K562 (cell line): ENCODE data around the gene TMEM147. TPM values are rescaled to one million over a fixed set of nuclear protein-coding genes. Genes with fewer than 3 reads are reported as not detected.

Source experiments
- ATAC-seq: fragments of 200-7000 bp; cut with Tn5 transposase; 3 replicates; pipeline ENCODE4 v1.9.1; 2020; ENCODE audit warnings: moderate library complexity
- BruUV-seq: library from RNA; stranded (reverse); fragments of 400-500 nt; replicated peaks from 2 replicates; lab custom pipeline; 2021; lab: Mats Ljungman, UMichigan
- CTCF ChIA-PET: fragments of 300-600 bp; formaldehyde crosslinking; extraction: SDS; loops from one replicate; lab custom pipeline; 2021; ENCODE audit warnings: low intra/inter-chr PET ratio; lab: Yijun Ruan, JAX
- POLR2A ChIA-PET: fragments of 300-600, 350-650 bp; sonication (Branson Sonifier 250); formaldehyde crosslinking; extraction: SDS; loops from one replicate; lab custom pipeline; 2021; ENCODE audit warnings: antibody characterized with exemption, inconsistent platforms; lab: Yijun Ruan, JAX
- DNase-seq, 4 experiments: peaks; one replicate each; pipeline versions ENCODE4 v3.0.0 to v3.0.0-alpha.2; 2011 to 2018; ENCODE audit warnings: low spot score in 3 of 4, mixed read lengths in 3 of 4; ENCODE audit errors: extremely low read depth in 1 of 4
- FAIRE-seq: peaks from 2 replicates; lab custom pipeline; 2011; peaks lifted over from hg19 to GRCh38; lab: Jason Lieb, UNC
- H2AFZ ChIP-seq: 2 replicates; pipeline ENCODE4 v1.6.0; 2011; ENCODE audit warnings: low read depth, low read length, control low read depth, inconsistent platforms
- H3K27ac ChIP-seq: fragments of 200-600 bp; 3 replicates; pipeline ENCODE4 v1.8.0; 2011; ENCODE audit warnings: low read depth, mild to moderate bottlenecking, control low read depth, inconsistent platforms, low read length, moderate library complexity, mixed read lengths; ENCODE audit errors: extremely low read depth
- H3K27me3 ChIP-seq, 2 experiments: fragments of 300-600 bp in 1 of 2; 2 replicates in 1 of 2; 3 replicates in 1 of 2; pipeline versions ENCODE4 v1.6.0 to v1.8.0; 2011; ENCODE audit warnings: inconsistent platforms in 2 of 2, low read length in 2 of 2, mild to moderate bottlenecking in 1 of 2, mixed read lengths in 1 of 2, moderate library complexity in 1 of 2; ENCODE audit not compliant: control insufficient read depth in 2 of 2, insufficient read depth in 2 of 2
- H3K36me3 ChIP-seq: fragments of 300-600 bp; 3 replicates; pipeline ENCODE4 v1.8.0; 2011; ENCODE audit warnings: mild to moderate bottlenecking, low read length, inconsistent platforms; ENCODE audit not compliant: control insufficient read depth, insufficient read depth
- H3K4me1 ChIP-seq, 2 experiments: fragments of 200-600 bp in 1 of 2; replicated peaks in 1 of 2; 2 replicates in 1 of 2; 3 replicates in 1 of 2; pipeline versions ENCODE4 v1.5.1 to v1.8.0; 2011; ENCODE audit warnings: inconsistent platforms in 2 of 2, low read length in 2 of 2, mild to moderate bottlenecking in 1 of 2, mixed read lengths in 1 of 2, moderate library complexity in 1 of 2; ENCODE audit not compliant: control insufficient read depth in 2 of 2, insufficient read depth in 2 of 2
- H3K4me2 ChIP-seq: 2 replicates; pipeline ENCODE4 v1.6.1; 2011; ENCODE audit warnings: low read length, control low read depth, inconsistent platforms, mixed read lengths; ENCODE audit not compliant: insufficient read depth
- H3K4me3 ChIP-seq: fragments of 200-600 bp; sonication (generic), shearing (Covaris generic); 2 replicates; pipeline ENCODE4 v1.5.1; 2016; ENCODE audit warnings: control low read depth, inconsistent platforms
- H3K79me2 ChIP-seq: fragments of 200-600 bp; 3 replicates; pipeline ENCODE4 v1.8.0; 2011; ENCODE audit warnings: low read length, inconsistent platforms; ENCODE audit not compliant: control insufficient read depth, insufficient read depth
- H3K9ac ChIP-seq, 2 experiments: 2 replicates each; pipeline versions ENCODE4 v1.6.0 to v1.6.1; 2011; ENCODE audit warnings: low read depth in 2 of 2, low read length in 2 of 2, control low read depth in 1 of 2, inconsistent platforms in 1 of 2, mild to moderate bottlenecking in 1 of 2, mixed read lengths in 1 of 2; ENCODE audit not compliant: insufficient read depth in 1 of 2
- H3K9me1 ChIP-seq: one replicate; pipeline ENCODE4 v1.6.0; 2011; ENCODE audit warnings: inconsistent platforms, mild to moderate bottlenecking, low read length, moderate library complexity; ENCODE audit not compliant: control insufficient read depth, insufficient read depth
- H3K9me3 ChIP-seq: replicated peaks from 2 replicates; pipeline ENCODE4 v1.5.1; 2011; ENCODE audit warnings: low read depth, low read length, inconsistent platforms; ENCODE audit not compliant: control insufficient read depth, insufficient read depth
- H4K20me1 ChIP-seq: replicated peaks from 2 replicates; pipeline ENCODE4 v1.6.1; 2011; ENCODE audit warnings: low read length, inconsistent platforms, mixed read lengths; ENCODE audit not compliant: control insufficient read depth, insufficient read depth
- CBX5 ChIP-seq: IDR thresholded peaks from 2 replicates; pipeline ENCODE4 v1.6.1; 2014; ENCODE audit warnings: low read depth, borderline replicate concordance
- CREB3L1 ChIP-seq: fragments of 450-650 bp; IDR thresholded peaks from 2 replicates; pipeline ENCODE4 v1.6.1; 2014; ENCODE audit warnings: low read depth, mild to moderate bottlenecking, moderate library complexity, borderline replicate concordance
- CUX1 ChIP-seq: fragments of 200-800 bp; sonication (Bioruptor generic); IDR thresholded peaks from 2 replicates; pipeline ENCODE4 v1.6.1; 2016; ENCODE audit warnings: missing genetic modification characterization, missing compliant biosample characterization
- L3MBTL2 ChIP-seq: fragments of 450-650 bp; IDR thresholded peaks from 2 replicates; pipeline ENCODE4 v1.6.1; 2016; ENCODE audit warnings: mild to moderate bottlenecking, moderate library complexity
- MIER1 ChIP-seq: fragments of 450-650 bp; IDR thresholded peaks from 2 replicates; pipeline ENCODE4 v1.6.1; 2016; ENCODE audit warnings: antibody characterized with exemption, mild to moderate bottlenecking, low read depth
- NFE2 ChIP-seq: IDR thresholded peaks from 2 replicates; pipeline ENCODE4 v1.6.1; 2014; ENCODE audit warnings: antibody characterized with exemption, low read depth
- PREB ChIP-seq: sonication (generic); formaldehyde crosslinking; IDR thresholded peaks from 2 replicates; pipeline ENCODE4 v1.8.1; 2023; ENCODE audit warnings: mild to moderate bottlenecking, missing genetic modification reagents
- STAT5B ChIP-seq: fragments of 250-450 bp; sonication (Bioruptor Pico); IDR thresholded peaks from 2 replicates; pipeline ENCODE4 v1.8.0; 2021; ENCODE audit warnings: mild to moderate bottlenecking, inconsistent platforms
- TFE3 ChIP-seq: fragments of 450-650 bp; formaldehyde crosslinking; IDR thresholded peaks from 2 replicates; pipeline ENCODE4 v1.4.0; 2020; ENCODE audit warnings: mild to moderate bottlenecking, mixed read lengths
- ZBTB1 ChIP-seq: sonication (generic); formaldehyde crosslinking; IDR thresholded peaks from 2 replicates; pipeline ENCODE4 v1.8.1; 2023; ENCODE audit warnings: missing genetic modification reagents, low read depth, mild to moderate bottlenecking, borderline replicate concordance
- ZBTB2 ChIP-seq: fragments of 450-650 bp; IDR thresholded peaks from 2 replicates; pipeline ENCODE4 v1.6.1; 2016; ENCODE audit warnings: antibody characterized with exemption
- WGBS: fragments of 100-300 bp; shearing (Covaris generic); methylation state at CpG from one replicate; pipeline ENCODE4 v1.1.6; 2016; ENCODE audit warnings: low coverage, mixed read lengths; ENCODE audit not compliant: insufficient coverage; ENCODE audit errors: missing lambda C conversion rate; 5-methylcytosine and 5-hydroxymethylcytosine counted together
- in situ Hi-C: fragments of 300-500 bp; cut with MboI; formaldehyde crosslinking; loops from 4 replicates; pipeline ENCODE4 v1.15.0; 2018; ENCODE audit warnings: inconsistent platforms, mixed read lengths
- intact Hi-C: fragments of 100-400 bp; cut with micrococcal nuclease; formaldehyde crosslinking; loops from 2 replicates; pipeline ENCODE4 v1.14.2; 2022
- polyA plus RNA-seq, 8 experiments: library from polyadenylated mRNA; depleted of rRNA in 4 of 8; stranded (reverse) in 5 of 8; unstranded in 3 of 8; fragments of >200 nt; fragmentation: Nextera tagmentation in 2 of 8; fragmentation: Illumina TruSeq in 1 of 8; extraction: Ambion mirVana in 2 of 8; extraction: Trizol in 1 of 8; gene quantifications; 2 replicates each; pipeline versions ENCODE4 v1.2.1 to v1.2.3, GENCODE V29; 2011 to 2014; ENCODE audit warnings: inconsistent platforms in 1 of 8, missing spikeins in 1 of 8
- total RNA-seq, 7 experiments: library from RNA; depleted of rRNA in 6 of 7; stranded (reverse); fragments of >200 nt in 6 of 7; fragmentation: Illumina TruSeq in 2 of 7; extraction: Trizol in 2 of 7; gene quantifications; 2 replicates each; pipeline versions ENCODE4 v1.2.1 to v1.2.3, GENCODE V29; 2011 to 2021; ENCODE audit warnings: low replicate concordance in 1 of 7

Gene TMEM147
- total and polyA plus RNA-seq, 9 of the 15 experiments (the other 6 are each of a cell fraction or from before 2014, with no cell fraction given) = 73.8 to 194 (median 142) TPM

GRCh38 chr19:35502751-35503150 is 42.7 kb upstream of the TMEM147 start:
- ChIA-PET CTCF (no interaction called here), POLR2A (interaction anchor here (0.9 to 1.2 kb wide), 2 partner anchors 11 to 41 kb away, joined by 3 to 4 read pairs; no protein-coding TSS in a partner anchor)
- no peak for DNase-seq
- no peak for FAIRE-seq
- ATAC-seq = no peak
- Histone ChIP-seq H3K4me1 (peaks cover 7 to 18% of the 10 kb centered on the region in 2 experiments; a peak in 4 of 5 replicates), H3K36me3 (no peaks in the 10 kb centered on the region), H2AFZ (no peak overlapping the region), H3K4me2 (no peak overlapping the region), H3K27me3 (peaks cover 45 to 88% of the 10 kb centered on the region in 2 experiments), H3K9ac (no peak overlapping the region), H3K79me2 (no peaks in the 10 kb centered on the region), H3K9me1 (no peaks in the 10 kb centered on the region), H3K27ac (no peak overlapping the region), H4K20me1 (peaks cover 18% of the 10 kb centered on the region; the same call in 1 of the 2 replicates), H3K4me3 (no peak overlapping the region), H3K9me3 (no peaks in the 10 kb centered on the region)
- in situ Hi-C loops = no loop called here
- 5% methylated on average over 4 of the region's 4 CpGs for WGBS
- intact Hi-C loops = no loop called here
- BruUV-seq = no TSS peak
- TF ChIP-seq STAT5B (CRISPR knock-in tag) (no peak), ZBTB1 (CRISPR knock-in tag) (no peak), CBX5 (no peak), PREB (CRISPR knock-in tag) (no peak), TFE3 (CRISPR knock-in tag) (no peak), L3MBTL2 (no peak), MIER1 (no peak), NFE2 (no peak), CREB3L1 (no peak), CUX1 (CRISPR knock-in tag) (no peak), ZBTB2 (no peak)
